Stimulated activated CD4-positive, alpha-beta T cell treated with anti-CD3 and anti-CD28 coated beads, Interleukin-2, amount 100 ng/mL, for 4 hours (primary cell): ENCODE data around the gene LIN7C.
A peak's percentile ranks its signal among the peaks of the same experiment; 100 is the strongest.
"Not testable (repeated sequence)": the region's sequence is repeated elsewhere in the genome, so short reads cannot be mapped to it uniquely, and the experiment has no call there.

ENCODE experiments used
- DNase-seq: peaks from one replicate; pipeline ENCODE4 v3.0.0-alpha.2; 2020; ENCODE audit warnings: low read depth

Gene LIN7C, protein sequence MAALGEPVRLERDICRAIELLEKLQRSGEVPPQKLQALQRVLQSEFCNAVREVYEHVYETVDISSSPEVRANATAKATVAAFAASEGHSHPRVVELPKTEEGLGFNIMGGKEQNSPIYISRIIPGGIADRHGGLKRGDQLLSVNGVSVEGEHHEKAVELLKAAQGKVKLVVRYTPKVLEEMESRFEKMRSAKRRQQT

DNA sequence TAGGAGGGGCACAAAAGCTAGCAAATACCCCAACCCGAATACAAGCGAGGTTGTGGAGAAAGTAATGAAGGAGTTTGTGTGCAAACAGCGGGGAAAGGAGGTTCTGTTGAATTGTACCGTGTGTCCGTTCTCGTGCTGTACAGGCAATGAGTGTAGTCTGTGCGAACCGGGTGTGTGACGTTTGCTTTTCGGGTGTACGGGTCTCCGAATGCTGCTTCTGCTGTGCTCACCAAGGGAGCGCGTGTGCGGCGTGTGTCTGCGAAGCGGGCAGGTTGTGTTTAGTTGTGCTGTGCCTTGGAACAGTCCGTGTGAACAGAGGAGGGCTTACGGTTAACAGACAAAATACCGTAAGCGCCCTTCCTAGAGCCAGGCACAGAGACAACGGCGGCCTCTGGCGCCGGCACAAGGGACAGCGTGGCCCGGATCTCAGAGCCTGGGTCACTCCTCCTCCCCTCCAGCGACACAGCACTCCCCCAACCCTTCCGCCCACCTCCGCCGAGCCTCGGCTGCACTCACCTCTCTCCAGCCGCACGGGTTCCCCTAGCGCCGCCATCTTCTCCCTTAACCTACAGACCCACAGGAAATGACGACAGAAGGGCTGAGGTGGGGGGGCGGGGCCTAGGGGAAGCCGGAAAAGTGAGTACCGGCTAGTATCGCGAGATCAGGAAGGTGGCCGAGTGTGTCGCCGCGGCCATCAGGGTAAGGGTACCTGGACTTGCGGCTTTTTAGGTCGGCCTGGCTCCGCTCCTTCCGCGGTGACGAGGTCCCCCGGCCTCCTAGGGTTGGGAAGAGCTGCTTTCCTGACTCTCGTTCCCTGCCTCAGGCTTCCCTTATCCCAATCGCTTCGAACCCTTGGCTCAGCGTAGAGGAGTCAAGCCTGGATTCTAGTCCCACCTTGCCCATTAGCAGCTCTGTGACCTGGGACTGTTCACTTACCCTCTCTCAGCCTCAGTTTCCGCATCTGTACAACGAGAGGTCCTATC, at the start of gene LIN7C:
Gene LIN7C (minus strand): TSS at position 570 of the 983 bp plus-strand sequence. CDS start 17 bp downstream, at position 553.
- DNase-seq: peak; percentile 95

DNA sequence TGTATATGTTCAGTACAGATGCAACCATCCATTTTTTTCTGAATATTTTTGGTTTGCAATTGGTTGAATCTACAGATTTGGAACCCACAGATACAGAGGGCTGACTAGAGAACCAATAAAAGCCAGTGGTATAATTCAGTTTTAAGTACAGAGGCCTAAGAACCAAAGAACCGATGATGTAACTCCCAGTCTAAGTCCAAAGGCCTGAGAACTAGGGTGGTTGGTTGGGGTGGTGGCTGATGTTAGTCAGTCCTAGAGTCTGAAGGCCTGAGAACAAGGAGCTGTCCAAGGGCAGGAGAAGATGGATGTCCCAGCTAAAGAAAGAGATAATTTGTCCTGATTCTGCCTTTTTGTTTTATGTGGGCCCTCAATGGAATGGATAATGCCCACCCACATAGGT, 48.7 kb upstream of the LIN7C start:
- DNase-seq: no peak

DNA sequence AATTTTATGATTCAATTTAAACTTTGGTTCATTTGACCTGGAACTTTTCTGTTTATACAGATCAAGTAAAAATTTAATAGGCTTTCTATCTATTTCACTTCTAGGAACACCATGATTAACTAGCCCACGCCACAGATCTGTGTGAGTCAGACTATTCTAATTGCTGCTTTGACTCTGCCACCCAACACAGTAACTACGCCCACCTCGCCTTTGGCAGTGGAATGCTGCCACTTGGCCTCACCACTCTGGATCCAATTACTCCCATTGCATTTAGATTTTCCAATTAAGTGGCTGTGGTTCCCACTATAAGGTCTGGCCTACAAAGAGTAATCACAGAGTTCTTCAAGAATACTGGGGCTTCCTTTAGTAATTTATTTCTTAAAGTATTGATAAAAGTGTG, 46.6 kb upstream of the LIN7C start:
- DNase-seq: no peak

DNA sequence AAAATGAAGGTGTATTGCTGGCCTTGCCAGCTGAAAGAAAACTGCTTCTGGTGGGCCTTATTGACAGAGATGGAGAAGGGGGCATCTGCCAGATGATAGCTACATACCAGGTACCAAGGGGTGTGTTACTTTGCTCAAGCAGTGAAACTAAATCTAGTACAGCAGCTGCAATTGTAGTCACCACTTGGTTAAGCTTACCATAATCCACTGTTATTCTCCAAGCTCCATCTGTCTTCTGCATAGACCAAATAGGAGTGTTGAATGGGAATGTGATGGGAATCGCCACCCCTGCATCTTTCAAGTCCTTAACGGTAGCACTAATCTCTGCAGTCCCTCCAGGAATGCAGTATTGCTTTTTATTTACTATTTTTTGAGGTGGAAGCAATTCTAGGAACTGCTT, 45.8 kb upstream of the LIN7C start:
- no peak for DNase-seq

DNA sequence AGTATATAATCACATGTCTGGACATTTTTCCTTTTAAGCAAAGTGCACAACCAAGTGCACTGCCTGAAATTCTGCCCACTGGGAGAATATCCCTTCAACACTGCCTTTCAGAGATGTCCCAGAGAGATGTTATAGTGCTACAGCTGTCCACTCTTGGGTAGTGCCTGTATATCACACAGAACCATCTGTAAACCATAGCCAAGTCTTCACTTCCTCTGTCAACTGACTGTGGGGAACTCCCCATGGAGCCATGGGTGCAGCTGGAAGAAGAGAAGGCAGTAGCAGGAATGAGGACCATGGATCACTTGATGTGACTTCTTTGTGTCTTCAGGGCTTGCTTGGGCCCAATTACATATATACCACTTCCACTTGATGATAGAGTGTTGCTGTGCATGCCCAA, 44.6 kb upstream of the LIN7C start:
- DNase-seq: no peak

DNA sequence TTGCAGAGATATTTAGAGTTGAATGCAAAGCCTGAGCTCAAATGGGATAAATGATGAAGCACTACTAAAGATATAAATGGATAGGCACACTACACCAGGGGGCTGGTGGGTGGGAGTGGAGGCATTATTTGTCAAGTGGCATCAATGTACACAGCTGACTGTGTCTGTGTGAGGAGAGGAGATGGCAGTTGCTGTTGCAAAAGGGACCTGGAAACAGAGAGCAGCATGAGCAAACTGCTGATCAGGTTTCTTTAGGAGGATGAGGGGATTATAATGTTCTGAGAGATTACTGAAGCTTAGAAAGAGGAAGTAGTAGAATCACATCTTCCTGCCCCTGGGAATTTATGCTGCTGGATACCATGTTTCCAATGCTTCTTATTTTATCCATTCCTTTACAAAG, 39.4 kb upstream of the LIN7C start:
- no peak for DNase-seq

DNA sequence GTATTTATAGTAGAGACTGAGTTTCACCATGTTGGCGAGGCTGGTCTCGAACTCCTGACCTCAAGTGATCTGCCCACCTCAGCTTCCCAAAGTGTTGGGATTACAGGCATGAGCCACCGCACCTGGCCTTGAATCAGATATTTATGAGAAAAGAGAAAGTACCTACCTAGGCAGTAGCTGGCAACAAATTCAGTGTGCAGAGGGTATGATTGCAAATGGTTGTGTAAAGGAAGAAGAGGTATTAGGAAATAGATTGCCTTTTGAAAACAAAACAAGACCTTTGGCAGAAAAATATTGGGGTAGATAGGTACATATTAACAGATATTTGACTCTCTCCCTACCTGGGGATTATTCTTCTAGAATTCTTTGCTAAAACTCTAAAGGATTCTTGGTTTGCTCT, 38.5 kb upstream of the LIN7C start:
- no peak for DNase-seq

DNA sequence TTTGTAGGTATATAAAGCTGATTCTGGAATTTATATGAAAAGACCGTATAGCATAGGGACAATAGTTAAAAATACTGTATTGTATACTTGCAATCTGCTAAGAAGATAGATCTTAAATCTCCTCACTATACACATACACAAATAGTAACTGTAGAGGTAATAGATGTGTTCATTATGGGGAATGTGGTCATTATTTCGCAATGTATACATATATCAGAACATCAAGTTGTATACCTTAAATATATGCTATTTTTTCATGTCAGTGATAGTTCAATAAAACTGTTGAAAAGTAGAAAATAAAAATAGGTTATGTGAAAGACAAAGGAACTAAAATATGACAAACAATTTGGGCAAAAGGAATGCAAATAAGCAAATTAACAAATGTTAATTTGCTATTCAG, 35.2 kb upstream of the LIN7C start:
- DNase-seq: no peak

DNA sequence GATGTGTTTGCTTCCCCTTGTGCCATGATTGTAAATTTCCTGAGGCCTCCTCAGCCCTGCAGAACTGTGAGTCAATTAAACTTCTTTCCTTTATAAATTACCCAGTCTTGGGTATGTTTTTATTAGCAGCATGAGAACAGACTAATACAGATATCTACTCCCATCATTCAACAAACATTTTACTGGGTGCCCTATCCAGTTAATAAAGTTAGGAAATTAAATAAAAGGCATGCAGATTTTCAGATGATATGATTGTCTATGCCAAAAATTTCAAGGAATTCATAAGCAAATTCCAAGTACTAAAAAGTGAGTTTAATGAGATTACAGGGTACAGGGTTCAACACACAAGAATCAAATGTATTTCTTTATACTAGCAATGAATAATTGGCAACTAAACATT, 33.5 kb upstream of the LIN7C start:
- DNase-seq: no peak

DNA sequence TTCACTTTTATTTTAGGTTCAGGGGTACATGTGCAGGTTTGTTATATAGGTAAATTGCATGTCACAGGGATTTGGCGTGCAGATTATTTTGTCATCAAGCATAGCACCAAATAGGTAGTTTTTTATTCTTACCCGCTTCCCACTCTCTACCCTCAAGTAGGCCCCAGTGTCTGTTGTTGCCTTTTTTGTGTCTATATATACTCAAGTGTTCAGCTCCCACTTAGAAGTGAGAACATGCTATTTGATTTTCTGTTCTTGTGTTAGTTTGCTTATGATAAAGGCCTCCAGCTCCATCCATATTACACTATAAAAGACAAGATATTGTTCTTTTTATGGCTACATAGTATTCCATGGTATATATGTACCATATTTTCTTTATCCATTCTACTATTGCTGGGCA, 28.5 kb upstream of the LIN7C start:
- DNase-seq: no peak

DNA sequence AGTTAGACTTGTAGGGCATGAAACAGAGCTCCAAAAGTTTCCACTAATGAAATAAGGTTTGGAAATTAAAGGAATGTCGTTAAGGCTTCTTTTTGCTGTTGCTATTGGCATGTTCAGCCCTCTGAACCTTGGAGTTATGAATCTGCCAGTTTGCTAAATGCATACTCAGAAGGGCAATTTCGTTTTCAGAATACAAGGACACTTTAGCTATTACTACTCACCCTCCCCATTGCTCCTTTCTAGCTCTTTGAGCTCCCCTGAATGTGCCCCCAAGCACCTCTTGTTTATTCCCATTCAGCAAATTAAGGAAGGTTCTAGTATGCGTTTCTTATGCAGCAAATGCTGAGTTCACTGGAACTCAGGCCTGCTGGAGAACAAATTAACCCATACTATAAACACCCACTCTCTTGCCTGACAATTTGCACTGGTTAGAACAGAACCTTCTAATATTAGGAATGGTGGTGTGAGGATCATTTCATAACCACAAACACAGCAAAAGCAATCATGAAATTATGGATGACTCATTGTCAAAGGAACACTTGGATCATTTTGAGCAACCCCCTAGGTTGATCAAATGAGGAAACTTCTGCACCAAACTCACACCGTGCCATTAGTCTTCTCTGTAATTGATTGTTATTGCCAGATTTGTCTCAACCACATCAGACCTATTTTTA, 26.2 kb upstream of the LIN7C start:
- DNase-seq: no peak

DNA sequence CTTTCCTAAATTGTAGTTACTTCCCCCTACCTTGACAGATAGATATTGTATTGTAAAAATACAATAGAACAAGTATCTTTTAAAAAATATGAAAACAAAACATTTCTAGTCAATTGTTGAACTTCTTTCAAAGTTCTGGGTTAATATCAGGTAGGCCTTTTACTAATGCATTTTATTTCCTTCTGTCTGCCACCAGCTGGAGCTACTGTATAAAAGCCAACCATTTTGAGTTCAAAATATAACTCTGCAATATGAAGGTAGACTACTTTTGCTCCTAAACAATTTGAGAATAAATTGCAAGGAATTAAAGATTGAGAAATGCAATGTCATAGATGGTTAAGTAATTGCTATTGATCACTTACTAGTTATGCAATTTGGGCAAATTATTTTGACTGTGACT, 22.1 kb upstream of the LIN7C start:
- no peak for DNase-seq

DNA sequence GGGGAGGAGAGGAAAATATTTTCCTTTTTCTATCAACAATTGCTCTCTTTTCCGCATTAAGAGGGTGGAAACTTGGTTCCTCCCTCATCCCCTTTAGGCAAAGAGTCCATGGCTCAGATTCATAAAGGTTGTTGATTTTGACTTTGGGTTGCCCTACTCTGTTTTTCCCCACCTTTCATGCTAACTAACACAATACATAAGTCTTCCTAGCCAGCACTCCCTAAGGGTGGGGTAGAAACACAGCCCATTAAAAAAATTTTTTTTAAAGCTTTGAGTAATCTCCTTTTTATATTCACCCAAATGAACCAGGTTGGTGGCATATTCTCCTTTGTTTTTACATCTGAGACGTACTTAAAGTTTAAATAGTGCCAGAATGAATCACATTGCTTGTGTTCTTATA, 20.0 kb upstream of the LIN7C start:
- DNase-seq: no peak

DNA sequence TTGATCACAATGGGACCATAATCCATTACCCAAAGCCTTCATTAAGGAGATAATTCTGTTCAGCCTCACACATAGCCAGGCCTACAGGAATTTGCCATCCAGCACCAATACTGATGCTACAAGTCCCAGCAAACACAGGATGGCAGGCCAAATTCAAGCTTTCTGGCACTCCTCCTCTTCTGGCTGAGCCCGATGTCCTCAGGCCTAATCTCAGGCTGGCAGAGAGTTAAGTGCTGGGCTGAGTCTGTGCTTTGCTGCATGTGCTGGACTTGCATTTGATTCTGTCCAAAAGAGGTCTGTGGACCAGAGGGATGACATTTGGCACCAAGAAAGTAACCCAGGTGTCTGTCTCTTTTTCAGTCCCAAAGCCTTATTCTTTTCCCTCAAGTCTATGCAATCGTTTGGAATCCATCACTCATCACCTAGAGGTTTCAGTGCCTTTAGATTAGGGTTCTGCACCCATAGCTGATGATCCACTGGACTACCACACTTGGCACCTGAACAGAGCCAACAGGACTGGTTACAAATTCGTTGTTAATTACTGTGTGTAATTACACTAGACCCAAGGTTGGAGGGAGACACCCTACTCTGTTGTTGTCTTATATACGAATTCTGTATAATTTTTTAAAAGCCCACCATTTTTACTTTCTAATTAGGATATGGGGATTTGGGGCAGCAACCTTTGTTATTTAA, 19.4 kb upstream of the LIN7C start:
- no peak for DNase-seq

DNA sequence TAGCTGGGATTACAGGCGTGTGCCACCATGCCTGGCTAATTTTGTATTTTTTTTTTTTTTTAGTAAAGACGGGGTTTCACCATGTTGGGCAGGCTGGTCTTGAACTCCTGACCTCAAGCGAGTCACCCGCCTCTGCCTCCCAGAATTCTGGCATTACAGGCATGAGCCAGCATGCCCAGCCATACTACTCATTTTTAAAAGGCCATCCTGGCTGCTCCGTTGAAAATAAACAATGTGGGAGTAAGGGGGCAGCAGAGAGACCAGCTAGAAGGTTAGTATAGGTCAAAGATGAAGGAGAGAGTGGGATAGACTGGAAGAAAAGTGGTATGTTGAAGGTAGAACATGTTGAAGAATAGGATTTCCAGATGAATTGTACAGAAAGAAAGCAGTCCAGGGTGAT, 17.6 kb upstream of the LIN7C start:
- no peak for DNase-seq

DNA sequence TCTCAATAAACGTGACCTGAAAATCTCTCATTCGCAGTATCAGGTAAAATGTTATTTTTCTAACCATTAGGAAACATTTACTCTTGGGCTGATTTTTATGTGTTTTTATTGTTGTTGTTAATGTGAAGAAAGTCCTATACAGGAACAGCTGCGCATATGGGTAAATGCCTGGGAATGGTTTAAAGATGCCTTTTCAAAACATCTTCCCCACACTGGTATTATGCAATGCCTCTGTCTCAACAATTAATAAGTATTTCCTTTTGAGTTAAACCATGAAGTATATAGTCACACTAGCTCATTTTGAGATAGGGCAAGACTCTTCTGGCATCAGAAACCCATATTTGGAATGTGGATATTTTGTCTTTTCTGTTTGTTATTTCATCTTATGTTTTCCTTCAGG, 13.7 kb upstream of the LIN7C start:
- no peak for DNase-seq

DNA sequence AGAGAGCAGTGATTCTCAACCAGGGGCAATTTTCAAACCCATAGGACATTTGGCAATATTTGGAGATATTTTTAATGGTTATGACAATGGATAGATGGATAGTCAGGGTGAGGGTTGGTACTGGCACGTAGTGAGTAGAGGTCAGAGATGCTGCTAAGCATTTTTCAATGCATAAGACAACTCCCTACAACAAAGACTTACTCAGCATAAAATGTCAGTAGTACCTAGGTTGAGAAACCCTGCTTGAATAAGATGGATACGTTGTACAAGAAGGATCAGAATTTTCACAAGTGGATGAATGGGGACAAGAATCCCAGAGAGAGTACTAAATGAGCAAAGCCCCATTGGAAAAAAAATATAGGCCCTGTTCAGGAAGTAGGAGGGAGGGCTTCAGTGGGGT, 11.9 kb upstream of the LIN7C start:
- no peak for DNase-seq

DNA sequence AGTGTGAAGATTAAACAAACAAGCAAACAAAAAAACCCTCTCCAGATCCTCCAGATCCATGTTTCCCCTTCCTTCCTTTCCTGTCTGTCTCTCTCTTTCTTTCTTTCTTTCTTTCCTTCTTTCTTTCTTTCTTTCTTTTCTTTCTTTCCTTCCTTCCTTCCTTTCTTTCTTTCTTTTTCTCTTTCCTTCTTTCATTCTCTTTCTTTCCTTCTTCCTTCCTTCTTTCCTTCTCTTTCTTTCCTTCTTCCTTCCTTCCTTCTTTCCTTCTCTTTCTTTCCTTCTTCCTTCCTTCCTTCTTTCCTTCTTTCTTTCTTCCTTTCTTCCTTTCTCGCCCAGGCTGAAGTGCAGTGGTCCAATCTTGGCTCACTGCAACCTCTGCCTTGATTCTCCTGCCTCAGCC, 10.9 kb upstream of the LIN7C start:
- not testable (repeated sequence) for DNase-seq

DNA sequence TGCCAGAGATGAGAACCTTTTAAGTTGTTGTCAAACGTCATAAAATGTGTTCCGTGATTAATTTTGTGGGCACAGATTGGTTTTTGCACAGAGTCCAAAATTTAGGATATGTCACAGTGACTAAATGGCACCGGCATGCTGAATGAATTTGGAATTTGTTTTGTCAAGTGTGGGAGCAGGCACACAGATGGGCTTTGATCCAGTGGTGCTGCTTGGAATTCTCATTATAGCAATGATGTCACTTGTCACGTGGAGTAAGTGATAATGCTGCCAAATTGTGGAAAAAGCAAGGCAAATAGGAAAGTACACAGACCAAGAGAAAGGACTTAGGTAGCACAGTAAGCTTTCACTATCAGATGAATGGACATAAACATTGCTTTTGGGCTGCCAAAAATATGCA, 8.0 kb upstream of the LIN7C start:
- no peak for DNase-seq

DNA sequence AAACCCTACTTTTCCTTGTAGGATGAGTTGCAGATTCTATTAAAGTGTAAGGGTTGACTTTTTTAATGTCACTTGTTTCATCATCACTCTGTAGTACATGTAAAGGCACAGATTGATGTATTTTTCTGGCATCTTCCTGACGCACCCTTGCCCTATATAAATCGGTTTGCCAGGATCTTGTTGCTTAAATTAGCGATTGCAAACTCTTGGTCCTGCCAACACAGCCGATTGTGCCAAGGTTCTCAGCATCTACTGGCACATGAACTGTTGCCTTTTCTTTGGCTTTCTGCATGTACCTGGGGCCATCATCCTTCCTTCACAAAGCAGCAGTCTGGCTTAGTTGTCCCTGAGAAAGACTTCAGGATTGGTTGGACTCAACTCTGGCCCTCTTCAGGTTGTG, 7.5 kb upstream of the LIN7C start:
- DNase-seq: no peak

DNA sequence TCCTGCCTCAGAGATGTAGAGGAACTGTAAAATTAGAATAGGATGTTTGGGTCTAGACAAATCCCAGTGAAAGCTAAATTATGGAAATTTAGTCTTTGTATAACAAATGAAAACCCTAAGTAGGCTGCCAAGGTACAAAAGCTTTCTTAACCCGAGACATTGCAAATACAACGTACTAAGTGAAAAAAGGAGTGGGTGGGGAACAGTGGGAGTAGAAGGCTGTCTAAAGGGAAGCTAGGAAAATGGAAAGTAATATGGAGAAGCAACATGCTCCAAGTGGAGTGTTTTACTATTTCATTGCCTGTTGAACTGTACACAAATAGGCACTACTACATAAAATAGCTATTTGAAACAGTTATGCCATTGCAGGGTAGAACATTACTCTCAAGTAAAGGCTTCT, 6.8 kb upstream of the LIN7C start:
- no peak for DNase-seq

DNA sequence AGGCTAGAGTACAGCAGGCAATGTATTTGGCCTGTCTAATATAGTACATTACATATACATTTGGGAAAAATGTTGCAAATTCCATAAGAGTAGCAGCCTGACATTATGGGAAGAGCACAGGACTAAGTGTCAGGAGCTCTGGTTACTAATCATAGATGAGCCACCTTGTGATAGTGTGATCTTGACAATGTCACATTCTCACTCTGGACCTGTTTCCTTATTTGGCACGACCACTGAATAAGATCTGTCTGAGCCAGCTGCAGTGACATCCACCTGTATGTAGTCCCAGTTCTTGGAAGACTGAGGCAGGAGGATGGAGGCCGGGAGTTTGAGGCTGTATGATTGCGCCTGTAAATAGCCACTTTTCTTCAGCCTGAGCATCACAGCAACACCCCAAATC, 5.7 kb upstream of the LIN7C start:
- DNase-seq: no peak

DNA sequence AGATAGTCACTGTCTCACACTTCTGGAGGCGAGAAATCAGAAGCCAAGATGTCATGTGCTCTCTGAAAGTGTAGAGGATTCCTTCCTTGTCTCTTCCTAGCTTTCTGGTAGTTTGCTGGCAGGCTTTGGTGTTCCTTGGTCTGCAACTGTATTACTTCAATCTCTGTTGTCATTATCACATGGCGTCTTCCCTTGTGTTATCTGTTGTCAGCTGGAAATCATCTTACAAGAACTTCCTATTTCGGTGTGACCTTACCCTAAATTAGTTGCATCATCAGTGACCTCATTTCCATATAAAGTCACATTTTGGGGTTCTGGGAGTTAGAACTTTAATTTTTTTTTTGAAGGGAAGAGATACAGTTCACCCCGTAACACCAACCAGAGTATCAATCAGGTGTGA, 3.3 kb upstream of the LIN7C start:
- DNase-seq: no peak
